Transverse colon (tissue), 4 donors: ENCODE results near the gene YEATS2.

ENCODE experiments used
- POLR2A ChIP-seq: fragments of 450-650 bp; IDR thresholded peaks from one replicate; pipeline ENCODE4 v1.6.1; 2016; ENCODE audit warnings: antibody characterized with exemption, mild to moderate bottlenecking, moderate library complexity
- POLR2AphosphoS5 ChIP-seq, 3 donors: sonication (generic); formaldehyde crosslinking; IDR thresholded peaks; one replicate each; pipeline ENCODE4 v1.6.1; 2016; ENCODE audit warnings: antibody characterized with exemption in 3 of 3
- TF ChIP-seq, protein P1 (sequence below), 5 experiments: fragments of 200-600 bp in 3 of 5; fragments of 450-650 bp in 2 of 5; sonication (generic) in 3 of 5; IDR thresholded peaks; 1 replicate in 2 of 5; 2 replicates in 3 of 5; pipeline ENCODE4 v1.5.1; 2016 to 2017; ENCODE audit warnings: antibody characterized with exemption in 5 of 5, inconsistent platforms in 3 of 5, mild to moderate bottlenecking in 2 of 5, moderate library complexity in 1 of 5

DNA sequence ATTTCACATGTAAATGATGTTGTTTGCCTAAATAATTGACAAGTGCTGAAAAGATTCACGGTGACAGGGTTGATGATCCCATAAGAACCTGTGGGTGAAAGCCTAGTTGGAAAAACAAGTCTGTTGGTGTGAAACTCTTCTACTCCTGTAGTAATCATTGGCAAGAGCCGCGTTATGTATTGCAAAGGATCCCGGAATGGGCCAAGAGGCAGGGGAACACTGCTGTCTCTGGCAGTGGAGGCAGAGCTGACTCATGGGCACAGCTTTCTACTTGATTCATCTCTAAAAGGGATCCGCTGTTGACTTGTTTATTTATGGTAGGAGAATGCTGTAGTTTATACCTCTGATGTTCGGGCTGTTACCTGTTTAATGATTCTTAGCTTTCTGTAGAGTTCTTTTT, 64.7 kb downstream of the YEATS2 start:
- TF ChIP-seq, protein P1, sequence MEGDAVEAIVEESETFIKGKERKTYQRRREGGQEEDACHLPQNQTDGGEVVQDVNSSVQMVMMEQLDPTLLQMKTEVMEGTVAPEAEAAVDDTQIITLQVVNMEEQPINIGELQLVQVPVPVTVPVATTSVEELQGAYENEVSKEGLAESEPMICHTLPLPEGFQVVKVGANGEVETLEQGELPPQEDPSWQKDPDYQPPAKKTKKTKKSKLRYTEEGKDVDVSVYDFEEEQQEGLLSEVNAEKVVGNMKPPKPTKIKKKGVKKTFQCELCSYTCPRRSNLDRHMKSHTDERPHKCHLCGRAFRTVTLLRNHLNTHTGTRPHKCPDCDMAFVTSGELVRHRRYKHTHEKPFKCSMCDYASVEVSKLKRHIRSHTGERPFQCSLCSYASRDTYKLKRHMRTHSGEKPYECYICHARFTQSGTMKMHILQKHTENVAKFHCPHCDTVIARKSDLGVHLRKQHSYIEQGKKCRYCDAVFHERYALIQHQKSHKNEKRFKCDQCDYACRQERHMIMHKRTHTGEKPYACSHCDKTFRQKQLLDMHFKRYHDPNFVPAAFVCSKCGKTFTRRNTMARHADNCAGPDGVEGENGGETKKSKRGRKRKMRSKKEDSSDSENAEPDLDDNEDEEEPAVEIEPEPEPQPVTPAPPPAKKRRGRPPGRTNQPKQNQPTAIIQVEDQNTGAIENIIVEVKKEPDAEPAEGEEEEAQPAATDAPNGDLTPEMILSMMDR (IDR thresholded peaks at IDR 0.05): no peak
- TF ChIP-seq POLR2AphosphoS5 (IDR thresholded peaks at IDR 0.05) (no peak), POLR2A (no peak)
